Regular cardiac myocyte (primary cell): Measurements from ENCODE around the gene EDNRB. TPM values are rescaled to one million over a fixed set of nuclear protein-coding genes. Genes with fewer than 3 reads are reported as not detected.

ENCODE experiments used
- total RNA-seq: library from RNA; depleted of rRNA; stranded (reverse); fragments of >200 nt; gene quantifications from 2 replicates; pipeline ENCODE4 v1.2.3, GENCODE V29; 2014

Gene EDNRB
- total RNA-seq, result 5.4 and 11.8 TPM in 2 replicates

DNA sequence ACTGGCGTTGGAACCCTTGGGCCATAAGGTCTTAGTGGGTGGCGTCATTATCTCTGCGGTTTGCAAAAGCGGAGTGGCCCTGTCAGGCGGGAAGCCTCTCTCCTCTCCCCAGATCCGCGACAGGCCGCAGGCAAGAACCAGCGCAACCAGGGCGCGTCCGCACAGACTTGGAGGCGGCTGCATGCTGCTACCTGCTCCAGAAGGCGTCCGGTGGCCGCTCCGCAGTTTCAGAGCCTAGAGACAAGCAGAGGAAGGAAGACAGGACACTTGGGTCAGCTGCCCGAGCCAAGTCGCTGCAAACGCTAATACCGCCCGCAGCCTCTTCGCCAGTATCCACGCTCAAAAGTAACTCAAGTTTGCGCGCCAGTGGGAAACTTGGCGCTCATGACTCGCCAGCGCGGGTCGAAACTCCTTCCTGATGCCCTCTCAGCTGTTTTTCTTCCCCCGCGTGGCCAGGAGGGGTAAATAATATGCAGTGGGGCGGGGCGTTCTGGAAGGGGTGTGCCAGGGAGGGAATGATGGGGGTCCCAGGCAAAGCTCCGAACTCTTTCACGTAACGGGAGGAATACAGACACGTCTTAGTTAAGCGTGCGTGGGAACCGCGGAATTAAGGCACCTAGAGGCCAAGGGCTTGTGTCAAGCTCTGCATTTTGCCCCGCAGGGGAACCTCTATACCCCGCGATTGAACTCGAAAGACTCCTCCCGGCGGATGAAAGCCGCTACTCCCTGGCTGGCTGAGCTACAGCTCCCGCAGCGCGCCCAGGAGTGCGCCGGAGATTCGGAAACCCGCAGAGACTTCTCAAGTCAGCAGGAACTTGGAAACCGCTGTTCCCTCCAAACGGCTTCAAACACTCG lies at the start of gene EDNRB:
Gene EDNRB (minus strand): TSS at position 441 of the 855 bp plus-strand sequence. CDS start 258 bp downstream, at position 183.

Other genes with a start within 250 kb of the EDNRB start
- 0.38 and 0.56 TPM in 2 replicates for gene SLAIN1, start 221.1 kb downstream of the EDNRB start, total RNA-seq